ENCODE measurements around the gene ANO6.

DNA sequence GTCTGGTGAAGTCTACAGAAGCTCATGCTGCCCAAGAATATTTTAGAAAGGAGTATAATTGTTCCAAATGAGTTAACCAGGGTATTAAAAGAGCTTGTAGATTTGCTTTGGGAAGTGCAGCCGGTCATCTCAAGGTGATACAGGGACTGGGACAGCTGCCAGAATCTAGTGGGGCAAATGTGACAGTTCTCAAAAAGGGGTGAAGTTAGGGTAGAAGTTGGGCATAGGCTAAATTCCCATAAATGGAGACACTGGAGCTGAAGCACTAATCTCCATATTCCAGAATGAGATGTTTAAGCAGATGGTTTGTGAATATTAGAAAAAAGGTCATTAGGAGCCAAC lies 94.7 kb downstream of the ANO6 start:
- TF ChIP-seq, protein P1, sequence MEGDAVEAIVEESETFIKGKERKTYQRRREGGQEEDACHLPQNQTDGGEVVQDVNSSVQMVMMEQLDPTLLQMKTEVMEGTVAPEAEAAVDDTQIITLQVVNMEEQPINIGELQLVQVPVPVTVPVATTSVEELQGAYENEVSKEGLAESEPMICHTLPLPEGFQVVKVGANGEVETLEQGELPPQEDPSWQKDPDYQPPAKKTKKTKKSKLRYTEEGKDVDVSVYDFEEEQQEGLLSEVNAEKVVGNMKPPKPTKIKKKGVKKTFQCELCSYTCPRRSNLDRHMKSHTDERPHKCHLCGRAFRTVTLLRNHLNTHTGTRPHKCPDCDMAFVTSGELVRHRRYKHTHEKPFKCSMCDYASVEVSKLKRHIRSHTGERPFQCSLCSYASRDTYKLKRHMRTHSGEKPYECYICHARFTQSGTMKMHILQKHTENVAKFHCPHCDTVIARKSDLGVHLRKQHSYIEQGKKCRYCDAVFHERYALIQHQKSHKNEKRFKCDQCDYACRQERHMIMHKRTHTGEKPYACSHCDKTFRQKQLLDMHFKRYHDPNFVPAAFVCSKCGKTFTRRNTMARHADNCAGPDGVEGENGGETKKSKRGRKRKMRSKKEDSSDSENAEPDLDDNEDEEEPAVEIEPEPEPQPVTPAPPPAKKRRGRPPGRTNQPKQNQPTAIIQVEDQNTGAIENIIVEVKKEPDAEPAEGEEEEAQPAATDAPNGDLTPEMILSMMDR (IDR thresholded peaks at IDR 0.05) = no peak
- no peak for TF ChIP-seq POLR2AphosphoS5 (IDR thresholded peaks at IDR 0.05)
